ENCODE results near the gene COL18A1.
A peak's percentile ranks its signal among the peaks of the same experiment; 100 is the strongest.
"Not testable (repeated sequence)": the region's sequence is repeated elsewhere in the genome, so short reads cannot be mapped to it uniquely, and the experiment has no call there.

COL18A1 gene

DNA sequence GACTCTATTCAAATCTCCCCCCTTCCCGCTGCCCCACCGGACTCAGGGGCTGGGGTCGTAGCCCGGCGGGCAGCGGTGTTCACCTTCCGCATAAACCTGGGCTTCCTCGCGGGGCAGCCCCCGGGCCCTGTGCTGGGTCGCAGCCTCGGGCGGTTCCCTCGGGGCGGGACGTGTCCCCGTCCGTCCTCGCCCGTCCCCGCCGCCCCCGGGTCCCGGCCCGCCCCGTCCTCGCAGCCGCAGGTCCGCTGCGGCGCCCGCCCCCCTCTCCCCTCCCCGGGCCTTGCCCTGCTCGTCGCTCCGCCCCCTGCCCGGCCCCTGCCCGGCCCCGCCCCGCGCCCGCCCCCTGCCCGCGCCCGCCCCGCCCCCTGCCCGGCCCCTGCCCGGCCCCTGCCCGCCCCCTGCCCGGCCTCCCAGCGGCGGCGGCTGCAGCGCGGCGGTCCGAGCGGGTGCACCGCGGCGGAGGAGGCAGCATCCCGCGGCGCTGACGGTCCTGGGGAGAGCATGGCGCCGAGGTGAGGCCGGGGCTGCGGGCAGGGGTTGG lies at the start of gene COL18A1:
COL18A1 (plus strand) TSS at position 436 of the 541 bp plus-strand sequence; CDS start at position 502, 66 bp downstream.
- no peak for DNase-seq

DNA sequence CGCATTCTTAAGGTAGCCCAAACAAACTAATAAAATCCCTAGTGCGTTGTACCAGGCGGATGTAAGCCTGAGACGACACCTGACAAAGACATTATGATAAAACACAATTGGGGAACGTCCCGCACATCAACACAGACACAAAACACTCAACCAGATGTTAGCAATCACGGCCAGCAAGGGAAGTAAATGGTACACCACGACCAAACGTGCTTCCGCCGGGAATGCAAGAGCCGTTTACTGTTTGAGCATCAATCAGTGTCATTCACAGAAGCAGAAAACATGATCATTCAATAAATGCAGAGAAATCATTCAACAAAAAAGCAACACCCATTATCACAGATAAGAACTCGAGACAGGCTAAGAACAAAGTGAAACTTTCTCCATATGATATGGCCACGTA lies 49.4 kb upstream of the COL18A1 start:
- no peak for DNase-seq

DNA sequence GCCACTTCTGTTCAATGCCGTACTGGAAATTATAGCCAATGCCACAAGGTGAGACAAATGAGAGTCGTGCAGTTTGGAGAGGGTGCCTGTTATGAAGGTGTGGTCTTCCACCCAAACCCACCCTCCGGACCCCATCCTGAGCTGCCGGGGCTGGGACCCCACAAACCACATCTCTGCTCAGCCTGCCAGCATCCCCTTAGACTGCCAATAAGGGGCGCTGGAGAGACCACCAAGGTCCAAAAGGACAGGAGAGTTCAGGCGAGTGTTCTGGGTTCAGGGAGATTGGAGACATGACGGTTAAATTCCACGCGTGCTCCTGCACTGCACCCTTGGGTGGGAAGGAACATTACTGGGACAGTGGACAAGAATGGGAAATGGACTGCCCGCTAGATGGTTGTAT lies 48.7 kb upstream of the COL18A1 start:
- DNase-seq: no peak

DNA sequence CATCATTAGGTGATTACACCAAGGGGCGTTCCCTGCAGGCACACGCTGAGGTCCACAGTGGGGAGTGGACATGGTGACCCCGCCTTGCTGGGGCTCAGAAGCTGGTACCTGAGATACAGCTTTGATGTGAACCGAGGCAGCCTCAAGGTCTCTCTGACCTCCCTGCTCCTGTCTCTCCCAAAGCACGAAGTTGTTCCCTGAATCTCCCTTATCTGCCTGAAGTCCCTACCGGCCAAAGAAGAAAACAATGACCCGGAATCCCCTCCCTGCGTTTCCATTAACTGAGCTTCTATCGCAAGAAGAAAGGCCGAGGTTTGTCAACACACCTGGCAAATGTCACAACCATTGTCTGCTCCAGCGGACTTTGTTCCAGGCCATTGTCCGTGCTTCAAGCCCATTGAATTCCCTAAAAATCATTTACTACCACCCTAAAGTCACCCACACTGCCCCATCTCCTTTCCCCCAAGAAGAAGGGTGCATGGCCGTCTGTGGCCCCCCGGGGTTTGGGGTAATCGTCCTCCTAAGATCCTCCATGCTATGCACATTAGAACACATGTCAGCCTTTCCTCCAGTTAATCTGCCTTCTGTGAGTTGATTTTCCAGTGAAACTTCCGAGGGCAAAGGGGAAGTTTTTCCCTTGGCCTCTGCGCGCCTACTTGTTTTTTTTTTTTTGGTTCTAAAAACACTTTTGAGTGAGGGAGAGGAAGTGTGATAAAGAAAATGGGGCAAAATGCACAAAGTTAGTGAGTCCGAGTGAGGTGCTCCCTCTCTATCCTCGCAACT lies 48.1 kb upstream of the COL18A1 start:
- no peak for DNase-seq

DNA sequence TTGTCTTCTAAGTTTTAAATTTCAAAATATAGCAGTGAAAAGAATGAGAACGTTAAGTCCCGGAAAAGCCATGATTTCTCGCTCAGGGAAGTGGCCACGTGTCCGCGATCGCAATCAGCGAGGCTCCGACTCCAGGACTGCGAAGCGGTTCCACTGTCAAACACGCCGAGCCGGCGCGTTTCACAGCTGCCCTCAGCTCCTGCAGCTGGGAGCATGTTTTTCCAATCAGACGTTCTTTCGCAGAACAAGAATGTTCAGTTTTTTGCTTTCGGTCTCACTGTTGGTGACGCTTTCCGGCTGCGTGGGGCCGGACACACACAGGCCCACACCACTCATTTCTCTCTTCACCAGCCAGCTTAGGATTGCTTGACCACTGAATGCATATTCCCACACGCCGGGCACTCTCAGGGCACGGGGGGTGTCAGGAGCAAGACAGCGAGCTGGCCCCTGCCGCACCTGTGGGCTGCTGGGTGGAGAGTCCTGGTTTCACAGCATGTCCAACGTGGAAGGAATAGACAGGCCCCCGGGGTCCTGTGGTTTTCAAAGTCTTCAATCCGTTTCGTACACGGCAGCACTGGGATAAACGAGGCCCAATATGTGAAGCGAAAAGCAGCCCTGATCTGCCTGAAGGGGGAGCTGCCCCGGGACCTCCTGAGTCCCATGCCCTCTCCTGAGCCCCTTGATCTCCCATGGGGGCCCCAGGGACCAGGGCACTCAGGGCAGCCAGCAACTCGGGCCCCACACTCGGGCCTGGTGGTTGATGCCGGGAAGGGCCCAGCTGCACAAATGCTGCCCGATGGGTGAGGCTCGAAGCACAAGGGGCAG lies 47.3 kb upstream of the COL18A1 start:
- DNase-seq: no peak

DNA sequence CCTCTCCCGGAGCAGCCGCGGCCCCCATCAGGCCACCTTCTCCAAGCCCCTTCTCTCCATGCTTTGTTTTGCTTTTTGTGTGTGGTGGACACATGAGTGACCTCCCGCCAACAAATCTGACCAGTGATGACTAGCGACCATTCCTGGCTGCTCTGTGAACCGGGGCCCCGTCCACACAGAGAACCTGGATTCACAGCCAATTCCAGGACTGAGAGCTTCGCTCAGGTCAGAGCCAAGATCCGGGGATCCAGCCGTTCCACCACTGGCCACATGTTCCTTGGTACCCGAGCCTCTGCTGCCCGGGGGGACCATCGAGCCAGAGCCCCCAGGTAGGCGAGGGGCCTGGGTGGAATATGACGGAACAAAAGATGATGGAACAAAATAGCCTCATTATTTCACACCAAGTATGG lies 46.7 kb upstream of the COL18A1 start:
- DNase-seq: no peak

DNA sequence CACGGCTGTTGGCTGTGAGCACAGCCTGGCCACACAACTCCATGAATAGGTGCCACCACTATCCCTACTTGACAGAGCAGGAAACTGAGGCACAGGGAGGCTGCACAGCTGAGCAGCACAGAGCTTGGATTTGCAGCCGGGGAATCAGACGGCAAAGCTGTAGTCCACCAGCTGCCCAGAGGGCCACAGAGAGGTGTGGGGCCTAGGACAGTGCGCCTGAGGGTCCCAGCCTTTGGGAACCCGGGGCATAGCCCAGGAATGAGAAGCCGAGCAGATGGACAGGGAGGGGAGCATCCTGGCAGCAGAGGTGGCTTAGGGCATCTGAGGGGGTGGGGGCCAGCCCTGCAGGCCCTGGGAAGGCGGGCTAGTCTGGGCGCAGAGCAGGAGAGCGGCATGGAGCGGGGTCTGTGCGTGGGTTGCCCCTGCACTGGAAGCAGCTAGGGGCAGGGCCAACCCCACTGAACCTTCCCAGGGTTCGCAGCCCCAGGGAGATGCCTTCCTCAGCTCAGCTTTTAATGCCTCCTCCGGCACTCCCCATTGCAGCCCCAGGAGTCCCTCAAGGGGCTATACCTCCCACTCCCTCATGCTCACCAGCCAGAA lies 46.2 kb upstream of the COL18A1 start:
- no peak for DNase-seq

DNA sequence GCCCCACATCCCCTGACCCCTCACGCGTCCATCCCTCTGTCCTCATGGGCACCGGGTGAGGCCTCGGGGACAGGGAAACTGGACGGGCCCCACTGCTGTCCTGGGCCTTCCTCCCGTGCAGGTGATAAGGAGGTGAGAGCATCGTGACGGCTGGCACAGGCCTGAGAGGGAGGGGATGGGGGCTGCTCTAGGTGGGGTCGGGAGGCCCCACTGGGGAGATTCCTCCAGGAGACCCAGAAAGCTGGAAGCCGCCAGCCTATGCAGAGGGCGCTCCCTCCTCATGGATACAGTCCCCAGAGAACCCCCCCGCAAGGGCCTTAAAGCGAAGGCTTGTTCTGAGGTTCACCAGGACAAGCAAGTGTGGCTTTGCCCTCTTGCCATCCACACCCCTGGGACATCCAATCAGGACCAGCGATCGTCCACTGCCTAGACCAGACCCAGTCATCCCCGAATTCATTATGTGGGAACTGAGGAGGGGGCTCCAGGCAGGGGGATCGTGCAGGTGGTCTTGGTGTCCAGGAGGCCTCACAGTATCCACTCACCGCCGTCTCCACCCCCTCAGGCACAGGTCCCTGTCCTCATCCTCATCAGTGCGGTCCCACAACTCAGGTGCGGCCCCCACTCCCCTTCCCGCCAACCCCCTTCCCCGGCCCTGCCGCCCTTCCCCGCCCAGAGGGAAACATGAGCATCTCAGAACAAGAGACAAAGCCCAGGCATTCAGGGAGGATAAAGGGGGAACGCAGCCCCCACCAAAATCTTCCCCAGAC lies 45.3 kb upstream of the COL18A1 start:
- no peak for DNase-seq

DNA sequence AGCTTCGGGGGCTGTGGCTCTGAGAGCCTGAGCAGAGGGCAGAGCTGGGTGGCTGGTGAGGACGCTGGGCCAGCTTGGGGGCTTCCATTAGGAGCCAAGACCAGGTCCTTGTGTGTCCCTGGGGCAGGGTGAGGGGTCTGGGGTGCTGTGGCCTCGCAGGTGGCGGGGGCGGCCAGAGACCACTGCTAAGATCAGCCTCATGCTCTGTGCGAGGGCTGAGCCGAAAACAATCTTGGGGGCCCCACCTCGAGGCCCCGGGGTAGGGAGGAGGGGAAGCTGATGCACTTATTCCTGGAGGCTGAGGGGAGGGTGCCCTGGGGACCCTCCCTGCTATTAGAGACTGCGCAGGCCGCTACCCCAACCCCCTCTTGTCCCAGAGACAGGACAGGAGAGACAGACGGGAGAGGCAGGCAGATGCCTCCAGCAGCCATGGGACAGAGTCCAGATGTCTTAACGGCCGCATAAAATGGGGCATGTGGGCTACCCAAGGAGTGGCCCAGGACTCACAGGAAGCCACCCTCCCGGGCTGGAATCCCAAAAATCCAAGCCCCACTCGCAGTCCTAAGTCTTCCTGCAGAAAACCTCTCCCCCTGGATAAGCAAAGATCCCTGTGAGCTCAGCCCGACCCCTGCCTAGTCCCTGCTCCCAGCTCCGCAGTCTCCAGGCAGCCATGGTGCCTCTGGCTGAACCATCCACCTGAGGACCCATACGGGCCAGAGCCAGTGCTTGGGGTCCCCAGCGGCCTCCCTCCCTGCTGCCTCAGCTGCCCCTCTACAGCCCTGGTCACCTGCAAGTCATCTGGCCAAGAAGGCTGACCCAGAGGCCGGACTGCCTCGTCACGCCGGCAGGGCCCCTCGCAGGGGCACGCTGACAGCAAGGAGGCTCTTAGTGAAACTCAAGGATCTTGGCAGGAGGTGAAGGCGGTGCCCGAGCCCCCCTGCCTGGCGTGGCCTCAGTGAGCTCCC lies 43.6 kb upstream of the COL18A1 start:
- DNase-seq: no peak

DNA sequence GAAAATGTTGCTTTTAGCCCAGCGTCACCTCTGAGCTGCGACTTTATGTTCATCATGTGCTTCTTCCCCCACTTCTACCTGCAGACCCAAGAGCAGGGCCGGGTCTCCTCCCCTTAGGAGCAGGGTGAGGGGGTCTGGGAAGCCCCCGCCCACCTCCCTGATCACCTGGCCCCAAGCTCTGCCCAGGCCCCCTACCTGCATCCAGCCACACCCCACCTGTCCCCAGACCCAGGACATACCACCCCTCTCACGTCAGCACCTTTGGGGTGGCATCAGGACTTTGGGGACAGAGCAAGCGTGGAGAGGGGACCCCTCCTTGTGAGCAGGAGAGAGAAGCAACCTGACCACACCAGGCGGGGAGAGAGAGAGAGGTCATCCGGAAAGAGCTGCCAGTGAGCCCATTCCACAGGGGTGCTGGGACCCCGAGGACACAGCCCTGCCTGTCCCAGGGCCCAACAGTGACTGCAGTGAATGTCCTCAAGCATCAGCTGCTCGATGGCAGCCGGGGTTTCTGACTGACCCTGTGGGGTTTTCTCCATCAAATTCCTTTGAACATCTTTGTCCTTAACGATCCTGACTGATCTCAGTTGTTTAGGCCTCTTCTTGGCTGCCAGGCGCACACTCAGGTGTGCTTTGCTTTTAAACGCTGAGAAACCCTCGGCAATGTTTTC lies 42.8 kb upstream of the COL18A1 start:
- no peak for DNase-seq

DNA sequence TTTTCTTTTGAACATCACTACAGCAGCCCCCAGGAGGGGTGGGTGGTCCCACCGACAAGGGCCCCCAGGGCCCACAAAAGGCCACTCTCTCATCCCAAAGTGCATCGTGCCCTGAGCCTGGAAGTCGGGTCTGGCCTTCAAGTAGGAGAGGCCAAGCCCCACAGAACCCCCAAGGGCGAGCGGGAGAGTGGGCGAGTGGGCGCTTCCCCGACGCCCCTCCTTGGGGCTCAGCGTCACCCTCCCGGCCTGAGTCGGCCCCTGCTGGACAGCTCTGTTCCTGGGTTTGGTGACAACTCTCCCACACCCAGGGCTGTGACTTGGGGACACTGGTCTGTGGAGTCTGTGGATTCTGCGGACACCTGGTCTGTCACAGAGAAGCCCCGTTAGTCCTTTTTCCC lies 42.2 kb upstream of the COL18A1 start:
- DNase-seq: no peak

DNA sequence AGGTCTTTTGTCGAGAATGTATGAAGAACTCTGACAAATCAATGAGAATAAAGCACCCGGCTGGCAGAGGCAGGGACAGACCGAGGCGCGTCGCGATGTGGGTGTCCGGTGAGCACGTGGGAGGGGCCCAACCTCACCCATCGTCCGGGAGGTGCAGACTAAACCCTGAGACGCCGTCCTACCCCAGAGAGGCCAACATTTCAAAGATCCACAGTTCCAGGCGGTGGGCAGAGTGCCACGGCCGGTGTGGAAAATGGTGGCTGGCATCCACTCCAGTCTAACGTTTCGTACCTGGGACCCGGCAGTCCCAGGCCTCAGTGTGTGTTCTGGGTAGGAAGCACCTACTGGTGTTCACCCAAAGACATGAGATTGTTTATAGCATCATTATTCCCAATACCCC lies 41.7 kb upstream of the COL18A1 start:
- not testable (repeated sequence) for DNase-seq

DNA sequence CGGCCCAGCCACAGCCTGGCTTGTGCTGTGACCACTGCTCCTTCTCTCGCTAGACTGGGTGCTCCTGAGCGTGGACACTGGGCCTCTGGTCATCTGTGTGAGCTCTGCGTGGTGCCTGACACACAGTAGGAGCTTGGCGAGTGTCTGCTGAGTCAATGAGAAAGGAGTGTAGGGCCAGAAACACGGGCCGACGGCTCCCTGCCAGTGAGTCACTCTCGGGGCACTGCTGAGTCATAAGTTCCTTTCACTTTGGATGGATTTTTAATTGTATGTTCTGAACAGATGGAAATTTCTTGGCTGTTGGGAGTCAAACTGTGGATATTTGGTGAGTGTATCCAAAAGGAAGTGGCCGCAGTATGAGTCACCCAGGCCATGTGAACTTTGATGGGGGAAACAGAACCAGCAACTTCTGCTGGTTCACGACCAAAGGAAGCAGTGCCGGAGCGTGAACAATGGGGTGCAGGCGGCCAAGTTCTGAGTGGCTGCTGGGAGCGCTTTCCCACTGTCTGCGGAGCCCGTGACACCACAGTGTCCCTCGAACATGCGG lies 41.0 kb upstream of the COL18A1 start:
- DNase-seq: peak; percentile 66 to 69

DNA sequence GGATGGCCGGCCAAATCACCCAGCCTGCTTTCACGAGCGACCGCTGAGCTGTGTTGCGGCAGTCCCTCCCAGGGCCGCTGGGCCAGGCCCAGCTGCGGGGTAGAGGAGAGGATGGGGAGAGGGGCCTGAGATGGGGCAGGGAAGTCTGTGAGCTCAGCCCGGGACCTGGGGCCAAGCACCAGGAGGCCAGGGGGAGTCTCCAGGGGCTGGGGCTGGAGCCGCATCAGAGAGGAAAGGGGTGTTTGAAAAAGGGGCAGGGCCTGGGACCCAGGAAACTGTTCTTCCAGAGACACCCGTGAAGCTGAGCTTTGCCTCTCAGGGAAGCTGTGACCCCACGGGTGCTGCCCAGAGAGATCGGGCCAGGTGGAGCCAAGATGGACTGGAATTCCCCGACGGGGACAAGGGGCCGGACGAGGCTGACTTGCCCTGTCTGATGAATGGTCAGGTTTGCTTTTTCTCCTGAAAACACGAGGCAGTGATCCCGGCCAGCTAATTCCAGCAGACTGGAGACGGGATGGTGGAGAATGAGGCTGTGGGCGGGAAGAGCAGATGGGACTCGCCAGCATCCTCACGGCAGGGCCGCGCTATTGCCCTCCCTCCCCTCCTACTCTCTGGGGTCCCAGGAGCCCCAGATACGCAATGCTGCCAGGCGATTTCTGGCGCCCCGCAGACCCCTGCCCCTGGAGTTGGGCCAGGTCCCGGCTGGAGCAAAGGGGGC lies 40.3 kb upstream of the COL18A1 start:
- no peak for DNase-seq

DNA sequence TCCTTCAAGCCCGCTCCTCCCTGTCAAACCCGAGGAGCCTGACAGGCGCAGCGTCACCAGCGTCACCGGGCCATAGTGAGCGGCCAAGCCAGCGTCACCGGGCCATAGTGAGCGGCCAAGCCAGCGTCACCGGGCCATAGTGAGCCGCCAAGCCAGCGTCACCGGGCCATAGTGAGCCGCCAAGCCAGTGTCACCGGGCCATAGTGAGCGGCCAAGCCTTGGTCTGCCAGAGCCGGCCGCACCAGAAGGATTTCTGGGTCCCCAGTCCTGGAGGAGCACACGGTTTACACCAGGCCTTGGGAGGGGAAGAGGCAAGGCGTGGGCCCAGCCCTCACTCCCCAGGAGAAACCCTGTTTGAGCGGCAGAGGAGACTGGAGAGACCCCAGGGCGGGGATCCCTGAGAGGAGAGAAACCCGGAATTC lies 39.8 kb upstream of the COL18A1 start:
- DNase-seq: no peak

DNA sequence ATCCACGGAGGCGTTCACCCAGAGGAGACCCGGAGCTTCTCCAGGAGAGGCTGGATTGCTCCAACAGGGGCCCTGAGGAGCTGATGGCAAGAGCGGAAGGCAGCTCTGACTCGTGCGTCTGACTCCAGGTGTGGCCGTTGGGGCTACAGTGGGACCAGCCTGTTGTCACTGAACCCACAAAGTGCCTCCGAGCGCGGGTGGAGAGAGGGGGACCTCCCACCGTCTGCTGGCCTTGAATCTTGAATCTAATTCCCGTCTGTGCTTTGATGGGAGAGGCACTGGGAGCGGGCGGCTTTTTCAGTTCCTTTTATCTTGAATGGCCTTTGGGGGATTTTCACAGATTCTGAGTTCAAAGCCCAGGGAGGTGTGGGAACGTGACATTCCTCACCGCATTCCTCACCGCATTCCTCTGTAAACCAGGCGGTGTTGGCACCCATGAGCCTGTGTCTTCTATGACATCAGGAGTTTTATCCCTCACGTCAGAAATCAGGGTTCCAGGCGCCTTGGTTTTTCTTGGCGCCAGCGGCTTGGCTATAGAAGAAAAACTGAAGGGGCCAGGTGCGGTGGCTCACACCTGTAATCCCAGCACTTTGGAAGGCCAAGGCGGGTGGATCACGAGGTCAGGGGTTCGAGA lies 39.2 kb upstream of the COL18A1 start:
- no peak for DNase-seq

DNA sequence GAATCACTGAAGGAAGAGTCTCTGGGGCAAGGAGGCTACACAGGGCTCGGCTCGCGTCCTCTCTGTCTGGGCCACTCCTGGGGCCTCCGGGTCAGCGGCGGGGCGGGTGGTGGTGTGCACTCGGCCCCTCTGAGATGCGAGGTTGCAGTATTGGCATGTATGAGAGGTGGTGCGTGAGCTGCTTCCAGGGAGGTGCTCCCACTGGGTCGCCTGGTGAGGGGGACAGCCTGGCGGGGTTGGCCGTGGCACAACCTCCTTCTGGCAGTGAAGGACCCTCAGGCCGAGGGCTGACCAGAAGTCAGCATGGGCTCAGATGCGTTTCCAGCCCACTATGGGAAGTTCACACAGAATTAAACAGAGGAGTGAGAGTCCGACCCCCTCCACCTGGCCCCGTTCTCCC lies 38.5 kb upstream of the COL18A1 start:
- no peak for DNase-seq

DNA sequence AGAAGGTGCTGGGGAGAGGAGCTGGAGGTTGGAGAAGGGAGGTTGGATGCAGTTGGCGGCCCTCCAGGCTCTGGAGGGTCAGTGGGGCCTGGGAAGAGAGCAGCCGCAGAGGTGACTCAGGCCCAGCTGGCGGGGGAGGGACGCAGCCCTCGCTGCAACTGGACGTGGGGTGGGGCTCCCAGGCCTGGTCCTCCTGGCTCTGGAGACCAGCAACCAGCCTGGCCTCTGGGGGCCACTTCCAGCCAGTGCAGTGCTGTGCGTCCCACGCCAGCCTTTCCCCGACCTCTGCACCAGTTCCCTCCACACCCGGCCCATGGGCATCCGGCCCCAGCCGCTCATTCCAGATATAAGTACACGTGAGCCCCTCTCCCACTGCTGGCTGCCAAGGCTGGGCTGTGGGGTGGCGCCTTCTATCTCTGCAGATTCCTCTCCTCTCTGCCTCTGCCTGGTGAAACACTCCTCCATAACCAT lies 38.0 kb upstream of the COL18A1 start:
- no peak for DNase-seq

Data from inflammatory macrophage treated with lipopolysaccharide for 1 hour (primary cell).